A549 (cell line): ENCODE measurements around the gene ESR1.

Experiments
- EP300 ChIP-seq, 2 experiments: fragments of >200 bp; sonication (Bioruptor Twin); formaldehyde crosslinking; IDR thresholded peaks; 2 replicates in 1 of 2; 3 replicates in 1 of 2; pipeline ENCODE4 v1.6.1; 2016 to 2017
- MAX ChIP-seq: IDR thresholded peaks from 2 replicates; pipeline ENCODE4 v1.6.1; 2012
- NPAS2 ChIP-seq: fragments of 250-450 bp; sonication (Bioruptor Pico); IDR thresholded peaks from 2 replicates; pipeline ENCODE4 v1.8.0; 2022; ENCODE audit warnings: mild to moderate bottlenecking, moderate library complexity, borderline replicate concordance
- POLR2A ChIP-seq: IDR thresholded peaks from 2 replicates; pipeline ENCODE4 v1.6.1; 2012; ENCODE audit warnings: mild to moderate bottlenecking, low read length
- RAD21 ChIP-seq, 2 experiments: fragments of >200 bp in 1 of 2; sonication (Bioruptor Twin) in 1 of 2; formaldehyde crosslinking in 1 of 2; IDR thresholded peaks in 1 of 2; conservative IDR thresholded peaks in 1 of 2; 2 replicates in 1 of 2; 3 replicates in 1 of 2; pipeline ENCODE4 v1.6.1; 2012 to 2018; ENCODE audit warnings: inconsistent platforms in 1 of 2
- RCOR1 ChIP-seq: fragments of 150-350 bp; IDR thresholded peaks from 2 replicates; pipeline ENCODE4 v1.6.1; 2014; ENCODE audit warnings: antibody characterized with exemption, low read length, low read depth
- ZSCAN20 ChIP-seq: fragments of 250-450 bp; sonication (Bioruptor Pico); IDR thresholded peaks from 2 replicates; pipeline ENCODE4 v1.8.0; 2022; ENCODE audit warnings: mild to moderate bottlenecking, moderate library complexity
- TF ChIP-seq, protein P1 (sequence below): fragments of >200 bp; sonication (Bioruptor Twin); formaldehyde crosslinking; IDR thresholded peaks from 3 replicates; pipeline ENCODE4 v1.5.1; 2016

- TF ChIP-seq, protein P1, sequence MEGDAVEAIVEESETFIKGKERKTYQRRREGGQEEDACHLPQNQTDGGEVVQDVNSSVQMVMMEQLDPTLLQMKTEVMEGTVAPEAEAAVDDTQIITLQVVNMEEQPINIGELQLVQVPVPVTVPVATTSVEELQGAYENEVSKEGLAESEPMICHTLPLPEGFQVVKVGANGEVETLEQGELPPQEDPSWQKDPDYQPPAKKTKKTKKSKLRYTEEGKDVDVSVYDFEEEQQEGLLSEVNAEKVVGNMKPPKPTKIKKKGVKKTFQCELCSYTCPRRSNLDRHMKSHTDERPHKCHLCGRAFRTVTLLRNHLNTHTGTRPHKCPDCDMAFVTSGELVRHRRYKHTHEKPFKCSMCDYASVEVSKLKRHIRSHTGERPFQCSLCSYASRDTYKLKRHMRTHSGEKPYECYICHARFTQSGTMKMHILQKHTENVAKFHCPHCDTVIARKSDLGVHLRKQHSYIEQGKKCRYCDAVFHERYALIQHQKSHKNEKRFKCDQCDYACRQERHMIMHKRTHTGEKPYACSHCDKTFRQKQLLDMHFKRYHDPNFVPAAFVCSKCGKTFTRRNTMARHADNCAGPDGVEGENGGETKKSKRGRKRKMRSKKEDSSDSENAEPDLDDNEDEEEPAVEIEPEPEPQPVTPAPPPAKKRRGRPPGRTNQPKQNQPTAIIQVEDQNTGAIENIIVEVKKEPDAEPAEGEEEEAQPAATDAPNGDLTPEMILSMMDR, result no peak
- TF ChIP-seq NPAS2 (CRISPR knock-in tag) (no peak), ZSCAN20 (CRISPR knock-in tag) (no peak), MAX (no peak), POLR2A (no peak), EP300 (IDR thresholded peaks at IDR 0.05) (no peak), RCOR1 (no peak), RAD21 (conservative IDR thresholded peaks at IDR 0.05 in 1 of 2, IDR thresholded peaks at IDR 0.05 in 1 of 2) (no peak)
Observed at GRCh38 chr6:151847064-151847463, 39.6 kb downstream of the ESR1 start.
